Heart left ventricle (tissue), 13 donors: ENCODE data around the gene PEX1.

Experiments used
- CTCF ChIP-seq, 12 donors: fragments of 200-600 bp; sonication (generic) in 4 of 12; IDR thresholded peaks; one replicate each; pipeline versions ENCODE4 v1.5.0 to v1.8.0; 2018 to 2022; ENCODE audit warnings: antibody characterized with exemption in 12 of 12, mild to moderate bottlenecking in 5 of 12
- POLR2A ChIP-seq, 2 donors: fragments of 450-650 bp; IDR thresholded peaks; one replicate each; pipeline ENCODE4 v1.6.1; 2017; ENCODE audit warnings: antibody characterized with exemption in 2 of 2, mild to moderate bottlenecking in 2 of 2, moderate library complexity in 2 of 2
- donor health status: ischemic (EF 13 %, LVEDD 7.1; RV severe dilation, severe dysfunction).
- donor health status: DM: no; HTN: yes; CAD: no.
- donor health status: DM: no; HTN: no; CAD: no.
- donor health status: ischemic (EF 25% LVEDD 6.9; RV normal size, moderate dysfunction).
- donor health status: ischemic (EF 25% LVEDD 5.7; RV mildly dilated, moderate dysfunction).
- donor health status: ischemic (EF 35%, LVEDD 5.7; RV mildly dilated, moderate dysfunction).
- donor health status: nonischemic (EF 11% LVEDD 7.7; RV severe dilation, severe dysfunction).
- donor health status: DM: yes; HTN: yes; CAD: no.
- donor health status: PGD.
- donor health status: ischemic (EF 29% LVEDD 5.4; RV normal size, mild dysfunction).
- donor health status: nonischemic (EF 23%, LVEDD 6.1; RV moderate dilation, normal function).

- TF ChIP-seq CTCF (IDR thresholded peaks at IDR 0.05) (no peak), POLR2A (IDR thresholded peaks at IDR 0.05) (no peak)
These were observed 67.8 kb downstream of the PEX1 start for GRCh38 chr7:92460510-92460909.
